Sigmoid colon (tissue), 7 donors: Measurements from ENCODE around the gene ADAMTS2. TPM values are rescaled to one million over a fixed set of nuclear protein-coding genes. Genes with fewer than 3 reads are reported as not detected.

ENCODE experiments used
- DNase-seq: peaks from one replicate; pipeline ENCODE4 v3.0.0-alpha.2; 2019
- H3K27ac ChIP-seq, 4 donors: fragments of 200-600 bp; sonication (generic); one replicate each; pipeline ENCODE4 v1.5.1; 2016 to 2019; ENCODE audit warnings: mild to moderate bottlenecking in 1 of 4
- H3K27me3 ChIP-seq, 3 donors: fragments of 200-600 bp; sonication (generic); one replicate each; pipeline ENCODE4 v1.5.1; 2019; ENCODE audit warnings: mild to moderate bottlenecking in 1 of 3
- H3K36me3 ChIP-seq, 4 donors: fragments of 200-600 bp; sonication (generic); one replicate each; pipeline ENCODE4 v1.5.1; 2016 to 2019
- H3K4me1 ChIP-seq, 4 donors: fragments of 200-600 bp; sonication (generic); one replicate each; pipeline ENCODE4 v1.5.1; 2017 to 2019
- H3K4me3 ChIP-seq, 4 donors: fragments of 200-600 bp; sonication (generic); one replicate each; pipeline ENCODE4 v1.5.1; 2017 to 2019; ENCODE audit warnings: mild to moderate bottlenecking in 2 of 4, moderate library complexity in 1 of 4
- H3K9me3 ChIP-seq, 4 donors: fragments of 200-600 bp in 3 of 4; sonication (generic) in 3 of 4; one replicate each; pipeline versions ENCODE4 v1.5.1 to v1.6.1; 2013 to 2019
- EP300 ChIP-seq, 4 donors: sonication (generic); formaldehyde crosslinking; IDR thresholded peaks; one replicate each; pipeline ENCODE4 v1.6.1; 2017; ENCODE audit warnings: antibody characterized with exemption in 4 of 4
- POLR2A ChIP-seq, 2 donors: fragments of 450-650 bp; IDR thresholded peaks; one replicate each; pipeline ENCODE4 v1.6.1; 2016; ENCODE audit warnings: antibody characterized with exemption in 2 of 2, mild to moderate bottlenecking in 2 of 2, moderate library complexity in 2 of 2
- POLR2AphosphoS5 ChIP-seq, 4 donors: sonication (generic); formaldehyde crosslinking; IDR thresholded peaks; one replicate each; pipeline ENCODE4 v1.6.1; 2017; ENCODE audit warnings: antibody characterized with exemption in 4 of 4
- WGBS, 2 donors: extraction: QIAGEN DNeasy Blood & Tissue Kit; methylation state at CpG; one replicate each; pipeline ENCODE4 v1.1.7; 2013; 5-methylcytosine and 5-hydroxymethylcytosine counted together
- intact Hi-C: fragments of 100-400 bp; cut with DNase I; formaldehyde crosslinking; loops from one replicate; pipeline ENCODE4 v1.15.1; 2023
- polyA plus RNA-seq, 3 donors: library from polyadenylated mRNA; stranded (reverse); fragments of 200-250 nt; gene quantifications; one replicate each; pipeline ENCODE4 v1.2.3, GENCODE V29; 2013
- total RNA-seq, 4 donors: library from RNA; depleted of rRNA; stranded (reverse); fragments of >200 nt; gene quantifications; one replicate each; pipeline ENCODE4 v1.1.0, GENCODE V29; 2016
- TF ChIP-seq, protein P1 (sequence below), 4 experiments: fragments of 450-650 bp in 3 of 4; fragments of 200-600 bp in 1 of 4; IDR thresholded peaks; one replicate each; pipeline ENCODE4 v1.5.1; 2016 to 2019; ENCODE audit warnings: antibody characterized with exemption in 4 of 4, mild to moderate bottlenecking in 3 of 4, moderate library complexity in 2 of 4
- donor health status: healthy with polysubstance abuse.
- donor health status: Bipolar disorder and iron deficiency.
- donor health status: healthy.

Gene ADAMTS2
- total and polyA plus RNA-seq, 7 donors = 0.69 to 33.2 (median 9.2) TPM

DNA sequence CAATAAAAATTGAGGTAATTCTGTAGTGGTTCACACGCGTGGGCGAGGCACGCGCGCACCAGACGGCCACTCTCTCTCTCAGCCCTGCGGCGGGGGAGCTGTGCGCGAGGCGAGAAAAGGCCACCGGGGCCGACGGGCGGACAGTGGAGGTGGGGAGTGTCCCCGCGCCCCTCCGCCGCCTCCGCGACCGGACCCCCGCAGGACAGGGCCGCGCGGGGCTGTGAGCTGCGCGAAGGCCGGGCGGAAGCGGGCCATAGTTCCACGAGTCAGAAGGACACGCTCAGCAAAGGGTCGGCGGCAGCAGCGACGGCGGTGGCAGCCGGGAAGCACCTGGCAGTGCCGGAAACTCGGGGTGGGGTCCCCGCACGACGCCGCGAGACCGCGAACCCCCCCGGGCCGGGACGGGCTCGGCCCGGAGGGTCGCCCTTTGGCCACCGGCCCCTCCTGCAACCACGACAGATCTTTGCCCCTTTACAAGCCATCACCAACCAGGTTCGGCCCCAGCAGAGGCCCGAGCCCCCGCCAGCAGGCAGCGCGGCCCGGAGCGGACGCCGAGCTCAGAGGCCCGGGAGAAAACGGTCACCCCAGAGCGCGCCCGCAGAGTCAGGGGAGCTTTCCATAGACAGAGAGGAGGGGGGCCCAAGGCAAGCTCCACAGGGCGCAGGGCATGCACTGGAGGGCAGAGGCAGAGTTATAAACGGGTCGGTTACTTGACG, 224.2 kb downstream of the ADAMTS2 start:
- DNase-seq = no peak
- no peaks in the 10 kb centered on the region for H3K36me3 ChIP-seq
- H3K4me3 ChIP-seq = no peak overlapping the region
- WGBS, 2 donors = 88 to 90% methylated on average over 75 of the region's 75 CpGs
- H3K9me3 ChIP-seq = no peaks in the 10 kb centered on the region
- no peak for TF ChIP-seq EP300 (IDR thresholded peaks at IDR 0.05)
- TF ChIP-seq POLR2AphosphoS5 (IDR thresholded peaks at IDR 0.05) = no peak
- no peak for TF ChIP-seq POLR2A (IDR thresholded peaks at IDR 0.05)
- TF ChIP-seq, protein P1, sequence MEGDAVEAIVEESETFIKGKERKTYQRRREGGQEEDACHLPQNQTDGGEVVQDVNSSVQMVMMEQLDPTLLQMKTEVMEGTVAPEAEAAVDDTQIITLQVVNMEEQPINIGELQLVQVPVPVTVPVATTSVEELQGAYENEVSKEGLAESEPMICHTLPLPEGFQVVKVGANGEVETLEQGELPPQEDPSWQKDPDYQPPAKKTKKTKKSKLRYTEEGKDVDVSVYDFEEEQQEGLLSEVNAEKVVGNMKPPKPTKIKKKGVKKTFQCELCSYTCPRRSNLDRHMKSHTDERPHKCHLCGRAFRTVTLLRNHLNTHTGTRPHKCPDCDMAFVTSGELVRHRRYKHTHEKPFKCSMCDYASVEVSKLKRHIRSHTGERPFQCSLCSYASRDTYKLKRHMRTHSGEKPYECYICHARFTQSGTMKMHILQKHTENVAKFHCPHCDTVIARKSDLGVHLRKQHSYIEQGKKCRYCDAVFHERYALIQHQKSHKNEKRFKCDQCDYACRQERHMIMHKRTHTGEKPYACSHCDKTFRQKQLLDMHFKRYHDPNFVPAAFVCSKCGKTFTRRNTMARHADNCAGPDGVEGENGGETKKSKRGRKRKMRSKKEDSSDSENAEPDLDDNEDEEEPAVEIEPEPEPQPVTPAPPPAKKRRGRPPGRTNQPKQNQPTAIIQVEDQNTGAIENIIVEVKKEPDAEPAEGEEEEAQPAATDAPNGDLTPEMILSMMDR (IDR thresholded peaks at IDR 0.05) = no peak
- no peaks in the 10 kb centered on the region for H3K27me3 ChIP-seq
- H3K4me1 ChIP-seq = no peaks in the 10 kb centered on the region
- intact Hi-C loops = no loop called here
- H3K27ac ChIP-seq = no peak overlapping the region

DNA sequence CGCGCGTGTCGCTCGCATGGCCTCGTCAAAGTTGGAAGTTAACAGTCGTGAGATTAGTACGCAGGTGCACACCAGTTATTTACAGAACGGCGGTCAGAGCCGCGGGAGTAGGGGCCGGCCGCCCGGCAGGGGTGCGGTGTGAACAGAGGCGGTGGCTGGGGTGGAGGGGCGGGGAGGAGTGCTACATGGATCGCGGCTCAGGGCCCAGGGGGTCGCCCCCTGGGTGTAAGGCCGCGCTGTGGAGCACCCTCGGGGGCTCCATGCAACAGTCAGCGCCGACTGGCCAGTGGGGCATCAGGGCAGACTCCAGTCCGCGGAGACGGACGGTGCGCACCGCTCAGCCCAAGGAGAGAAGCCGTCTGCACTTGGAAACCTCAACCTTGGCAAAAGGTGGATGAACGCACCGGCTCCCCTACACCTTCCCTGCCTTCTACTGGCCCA, 224.8 kb downstream of the ADAMTS2 start:
- intact Hi-C loops = no loop called here
- Histone ChIP-seq H3K27ac (no peak overlapping the region), H3K4me1 (no peaks in the 10 kb centered on the region), H3K36me3 (no peaks in the 10 kb centered on the region), H3K27me3 (no peaks in the 10 kb centered on the region), H3K9me3 (peaks cover 0 to 5% (median 0%) of the 10 kb centered on the region in 4 donors), H3K4me3 (no peak overlapping the region)
- WGBS, 2 donors = 94 to 96% methylated on average over 35 of the region's 35 CpGs
- no peak for DNase-seq
- TF ChIP-seq POLR2A (IDR thresholded peaks at IDR 0.05) (no peak), EP300 (IDR thresholded peaks at IDR 0.05) (no peak), POLR2AphosphoS5 (IDR thresholded peaks at IDR 0.05) (no peak)
- TF ChIP-seq, protein P1 (IDR thresholded peaks at IDR 0.05) = no peak

DNA sequence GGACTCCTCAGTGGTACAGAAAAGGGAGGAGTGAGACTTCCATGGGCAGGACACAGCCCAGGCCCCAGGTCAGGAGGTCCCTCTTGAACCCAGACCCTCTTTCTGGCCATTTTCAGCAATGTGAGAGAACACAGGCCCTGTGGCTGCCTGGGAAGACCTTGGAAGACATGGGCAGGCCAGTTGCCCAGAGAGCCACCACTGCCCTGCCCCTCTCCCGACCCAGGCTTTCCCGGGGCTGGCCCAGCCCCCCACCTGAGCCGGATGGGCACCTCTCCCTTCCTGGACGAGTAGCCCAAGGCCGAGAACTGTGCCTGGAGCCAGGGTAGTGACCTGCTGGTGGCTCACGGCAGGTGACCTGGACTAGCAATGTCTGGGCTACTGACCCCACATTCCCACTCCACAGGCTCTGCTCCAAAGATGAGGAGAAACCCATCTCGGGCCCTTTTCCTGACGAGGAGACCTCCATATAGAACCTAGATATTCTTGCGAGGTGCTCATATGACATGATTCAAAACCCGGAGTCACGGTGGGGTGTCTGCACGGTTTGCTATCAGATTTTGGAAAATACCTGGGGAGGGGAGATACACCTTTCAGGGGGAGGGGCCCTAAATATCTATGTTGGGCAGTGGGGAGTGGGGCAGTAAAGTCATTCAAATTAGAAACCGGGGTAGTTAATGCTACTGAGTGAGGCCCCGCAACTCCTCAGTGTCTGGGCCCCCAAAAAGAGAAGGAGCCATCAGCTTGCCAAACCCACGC, 225.7 kb downstream of the ADAMTS2 start:
- no peak overlapping the region for H3K4me3 ChIP-seq
- peaks cover 0 to 9% (median 3%) of the 10 kb centered on the region in 4 donors for H3K9me3 ChIP-seq
- peaks cover 0 to under 1% (median 0%) of the 10 kb centered on the region in 4 donors for H3K36me3 ChIP-seq
- DNase-seq = no peak
- TF ChIP-seq EP300 (IDR thresholded peaks at IDR 0.05) (no peak), POLR2A (IDR thresholded peaks at IDR 0.05) (no peak), POLR2AphosphoS5 (IDR thresholded peaks at IDR 0.05) (no peak)
- TF ChIP-seq, protein P1 (IDR thresholded peaks at IDR 0.05) = no peak
- 90 to 94% methylated on average over 15 of the region's 15 CpGs for WGBS, 2 donors
- no peak overlapping the region for H3K27ac ChIP-seq
- no peaks in the 10 kb centered on the region for H3K27me3 ChIP-seq
- intact Hi-C loops = no loop called here
- H3K4me1 ChIP-seq = no peaks in the 10 kb centered on the region

- H3K9me3 ChIP-seq = peaks cover 3 to 12% (median 7%) of the 10 kb centered on the region in 4 donors
- no peaks in the 10 kb centered on the region for H3K4me1 ChIP-seq
- intact Hi-C loops = no loop called here
- no peak overlapping the region for H3K4me3 ChIP-seq
- no peaks in the 10 kb centered on the region for H3K27me3 ChIP-seq
- no peak for DNase-seq
- peaks cover 0 to 8% (median 5%) of the 10 kb centered on the region in 4 donors for H3K36me3 ChIP-seq
- TF ChIP-seq POLR2A (IDR thresholded peaks at IDR 0.05) (no peak), EP300 (IDR thresholded peaks at IDR 0.05) (no peak), POLR2AphosphoS5 (IDR thresholded peaks at IDR 0.05) (no peak)
- TF ChIP-seq, protein P1 (IDR thresholded peaks at IDR 0.05) = no peak
- 92 to 93% methylated on average over 10 of the region's 10 CpGs for WGBS, 2 donors
- H3K27ac ChIP-seq = no peak overlapping the region
Measured at GRCh38 chr5:179118756-179119414, 226.4 kb downstream of the ADAMTS2 start.
